ENCODE data around the gene BAAT. TPM values are rescaled to one million over a fixed set of nuclear protein-coding genes. Genes with fewer than 3 reads are reported as not detected.
A peak's percentile ranks its signal among the peaks of the same experiment; 100 is the strongest.

The BAAT gene
- total and polyA plus RNA-seq, 4 experiments from 2014 or later, result 0.08 to 0.15 TPM; not detected in 2

GRCh38 chr9:101414839-101415238, 30.0 kb upstream of the BAAT start:
- H3K9me3 ChIP-seq (ENCODE audit: control insufficient read depth in 1 of 2, low read length in 2 of 2), result peaks cover 1 to 31% of the 10 kb centered on the region in 2 donors
- CTCF ChIA-PET (ENCODE audit: partially characterized antibody), result no interaction called here
- peaks cover 40 to 44% of the 10 kb centered on the region in 2 donors for H3K36me3 Mint-ChIP-seq

GRCh38 chr9:101409079-101409477, 24.3 kb upstream of the BAAT start:
- DNase-seq, result no peak
- ChIA-PET POLR2A (ENCODE audit: partially characterized antibody) (interaction anchor here (1.1 to 1.7 kb wide), 2 partner anchors 10 to 11 kb away, joined by 5 read pairs; partner anchors contain the start of genes MRPL50 and ZNF189), CTCF (ENCODE audit: partially characterized antibody) (no interaction called here)
- peaks cover 43% of the 10 kb centered on the region for H3K36me3 ChIP-seq (ENCODE audit: insufficient read depth, low read length)
- Mint-ChIP-seq H3K27me3 (no peaks in the 10 kb centered on the region), H3K4me1 (peaks cover 0 to 2% (median 0%) of the 10 kb centered on the region in 4 donors), H3K27ac (no peak overlapping the region), H3K4me3 (no peak overlapping the region), H3K9me3 (peaks cover 0 to 88% (median 85%) of the 10 kb centered on the region in 8 donors), H3K36me3 (peaks cover 67 to 75% of the 10 kb centered on the region in 2 donors)
- H3K27ac ChIP-seq (ENCODE audit: low read depth, low read length), result no peak overlapping the region
- H3K4me3 ChIP-seq (ENCODE audit: low read length in 2 of 2), result no peak overlapping the region
- H3K27me3 ChIP-seq (ENCODE audit: insufficient read depth, low read length), result no peaks in the 10 kb centered on the region
- no peaks in the 10 kb centered on the region for H3K4me1 ChIP-seq (ENCODE audit: insufficient read depth, low read length)
- intact Hi-C loops (cut with micrococcal nuclease), result no loop called here
- H3K9me3 ChIP-seq (ENCODE audit: control insufficient read depth in 1 of 2, low read length in 2 of 2), result peaks cover 24 to 42% of the 10 kb centered on the region in 2 donors

More at GRCh38 chr9:101414839-101415238, 30.0 kb upstream of the BAAT start:
- POLR2A ChIA-PET (ENCODE audit: partially characterized antibody), result no interaction called here
- Histone ChIP-seq H3K4me3 (ENCODE audit: low read length in 2 of 2) (no peak overlapping the region), H3K4me1 (ENCODE audit: insufficient read depth, low read length) (no peaks in the 10 kb centered on the region), H3K27ac (ENCODE audit: low read depth, low read length) (no peak overlapping the region), H3K27me3 (ENCODE audit: insufficient read depth, low read length) (no peaks in the 10 kb centered on the region), H3K36me3 (ENCODE audit: insufficient read depth, low read length) (no peaks in the 10 kb centered on the region)
- Mint-ChIP-seq H3K4me3 (no peak overlapping the region), H3K27ac (no peak overlapping the region), H3K9me3 (peaks cover 3 to 92% (median 78%) of the 10 kb centered on the region in 8 donors), H3K27me3 (no peaks in the 10 kb centered on the region), H3K4me1 (peaks cover 0 to 2% (median 0%) of the 10 kb centered on the region in 4 donors)
- no peak for DNase-seq
- intact Hi-C loops (cut with micrococcal nuclease), result no loop called here

- Mint-ChIP-seq H3K36me3 (peaks cover 70 to 77% of the 10 kb centered on the region in 2 donors), H3K27ac (no peak overlapping the region), H3K9me3 (peaks cover 0 to 86% (median 81%) of the 10 kb centered on the region in 8 donors), H3K4me1 (peaks cover 0 to 3% (median 2%) of the 10 kb centered on the region in 4 donors), H3K4me3 (no peak overlapping the region), H3K27me3 (no peaks in the 10 kb centered on the region)
- no peak overlapping the region for H3K27ac ChIP-seq (ENCODE audit: low read depth, low read length)
- H3K4me3 ChIP-seq (ENCODE audit: low read length in 2 of 2), result no peak overlapping the region
- ChIA-PET CTCF (ENCODE audit: partially characterized antibody) (no interaction called here), POLR2A (ENCODE audit: partially characterized antibody) (interaction anchor here (1.1 kb wide), 1 partner anchor 10 kb away, joined by 5 read pairs; the partner anchor contains the start of genes MRPL50 and ZNF189)
- peaks cover 24 to 42% of the 10 kb centered on the region in 2 donors for H3K9me3 ChIP-seq (ENCODE audit: control insufficient read depth in 1 of 2, low read length in 2 of 2)
- no peak for DNase-seq
- peaks cover 49% of the 10 kb centered on the region for H3K36me3 ChIP-seq (ENCODE audit: insufficient read depth, low read length)
- H3K27me3 ChIP-seq (ENCODE audit: insufficient read depth, low read length), result no peaks in the 10 kb centered on the region
- no peaks in the 10 kb centered on the region for H3K4me1 ChIP-seq (ENCODE audit: insufficient read depth, low read length)
- intact Hi-C loops (cut with micrococcal nuclease), result no loop called here
Observed at GRCh38 chr9:101408374-101409078, 23.7 kb upstream of the BAAT start.

- H3K4me1 ChIP-seq (ENCODE audit: insufficient read depth, low read length), result peaks cover 27% of the 10 kb centered on the region
- no peaks in the 10 kb centered on the region for H3K27me3 ChIP-seq (ENCODE audit: insufficient read depth, low read length)
- ChIA-PET POLR2A (ENCODE audit: partially characterized antibody) (no interaction called here), CTCF (ENCODE audit: partially characterized antibody) (interaction anchor here (1.0 to 2.2 kb wide), 3 partner anchors 15 to 126 kb away, joined by 3 to 7 read pairs (median 6); no protein-coding TSS in a partner anchor)
- DNase-seq, result no peak
- Mint-ChIP-seq H3K4me3 (no peak overlapping the region), H3K9me3 (peaks cover 0 to 45% (median 40%) of the 10 kb centered on the region in 8 donors), H3K27me3 (no peaks in the 10 kb centered on the region), H3K4me1 (peaks cover 35 to 45% (median 39%) of the 10 kb centered on the region in 4 donors), H3K36me3 (peaks cover 80 to 84% of the 10 kb centered on the region in 2 donors), H3K27ac (peak overlapping the region in 1 of 7 donors; percentile 66)
- intact Hi-C loops (cut with micrococcal nuclease), result no loop called here
- peaks cover 58% of the 10 kb centered on the region for H3K36me3 ChIP-seq (ENCODE audit: insufficient read depth, low read length)
- H3K27ac ChIP-seq (ENCODE audit: low read depth, low read length), result no peak overlapping the region
- H3K4me3 ChIP-seq (ENCODE audit: low read length in 2 of 2), result no peak overlapping the region
- peaks cover 12 to 14% of the 10 kb centered on the region in 2 donors for H3K9me3 ChIP-seq (ENCODE audit: control insufficient read depth in 1 of 2, low read length in 2 of 2)
Observed at GRCh38 chr9:101403516-101404285, 18.9 kb upstream of the BAAT start.

GRCh38 chr9:101400120-101400519, 15.3 kb upstream of the BAAT start:
- DNase-seq, result no peak
- H3K4me1 ChIP-seq (ENCODE audit: insufficient read depth, low read length), result peaks cover 54% of the 10 kb centered on the region

GRCh38 chr9:101399643-101399970, 14.8 kb upstream of the BAAT start:
- peaks cover 52 to 77% of the 10 kb centered on the region in 2 donors for H3K36me3 Mint-ChIP-seq
- no peaks in the 10 kb centered on the region for H3K27me3 Mint-ChIP-seq
- intact Hi-C loops (cut with micrococcal nuclease), result loop anchor here (2.0 to 10.0 kb wide), 5 partner anchors 802 to 1579 kb away; partner anchors contain the start of genes ERP44, INVS, NR4A3 and TEX10
- Histone ChIP-seq H3K4me3 (ENCODE audit: low read length in 2 of 2) (peak overlapping the region; percentile 62 to 86), H3K27ac (ENCODE audit: low read depth, low read length) (peak overlapping the region; percentile 93), H3K9me3 (ENCODE audit: control insufficient read depth in 1 of 2, low read length in 2 of 2) (no peaks in the 10 kb centered on the region), H3K36me3 (ENCODE audit: insufficient read depth, low read length) (peaks cover 27% of the 10 kb centered on the region), H3K27me3 (ENCODE audit: insufficient read depth, low read length) (no peaks in the 10 kb centered on the region), H3K4me1 (ENCODE audit: insufficient read depth, low read length) (peaks cover 56% of the 10 kb centered on the region)
- DNase-seq, result no peak
- ChIA-PET CTCF (ENCODE audit: partially characterized antibody) (interaction anchor here (1.6 to 2.3 kb wide), 2 partner anchors 11 to 134 kb away, joined by 5 to 13 read pairs; partner anchors contain the start of gene RNF20), POLR2A (ENCODE audit: partially characterized antibody) (interaction anchor here (1.1 to 2.4 kb wide), 2 partner anchors 11 to 134 kb away, joined by 5 to 24 read pairs; partner anchors contain the start of gene RNF20)
- H3K9me3 Mint-ChIP-seq, result peaks cover 0 to 8% (median 4%) of the 10 kb centered on the region in 8 donors
- H3K4me3 Mint-ChIP-seq, result peak overlapping the region; percentile 98 to 100 (median 99)
- peak overlapping the region; percentile 98 to 100 (median 99) for H3K27ac Mint-ChIP-seq
- H3K4me1 Mint-ChIP-seq, result peaks cover 55 to 84% (median 74%) of the 10 kb centered on the region in 4 donors

More at GRCh38 chr9:101400120-101400519, 15.3 kb upstream of the BAAT start:
- Mint-ChIP-seq H3K4me3 (peak overlapping the region; percentile 98 to 100 (median 99)), H3K36me3 (peaks cover 53 to 77% of the 10 kb centered on the region in 2 donors), H3K27me3 (no peaks in the 10 kb centered on the region), H3K27ac (peak overlapping the region; percentile 29 to 98 (median 63)), H3K4me1 (peaks cover 52 to 79% (median 69%) of the 10 kb centered on the region in 4 donors), H3K9me3 (peaks cover 0 to 13% (median 8%) of the 10 kb centered on the region in 8 donors)
- intact Hi-C loops (cut with micrococcal nuclease), result no loop called here
- Histone ChIP-seq H3K27me3 (ENCODE audit: insufficient read depth, low read length) (no peaks in the 10 kb centered on the region), H3K27ac (ENCODE audit: low read depth, low read length) (no peak overlapping the region), H3K9me3 (ENCODE audit: control insufficient read depth in 1 of 2, low read length in 2 of 2) (no peaks in the 10 kb centered on the region), H3K4me3 (ENCODE audit: low read length in 2 of 2) (peak overlapping the region in 1 of 2 donors; percentile 86), H3K36me3 (ENCODE audit: insufficient read depth, low read length) (peaks cover 32% of the 10 kb centered on the region)
- ChIA-PET CTCF (ENCODE audit: partially characterized antibody) (interaction anchor here (1.6 to 2.3 kb wide), 2 partner anchors 12 to 133 kb away, joined by 5 to 13 read pairs; partner anchors contain the start of gene RNF20), POLR2A (ENCODE audit: partially characterized antibody) (interaction anchor here (2.4 kb wide), 1 partner anchor 133 kb away, joined by 24 read pairs; the partner anchor contains the start of gene RNF20)
